ENCODE measurements around the gene PEX26.
"Not testable (repeated sequence)": the region's sequence is repeated elsewhere in the genome, so short reads cannot be mapped to it uniquely, and the experiment has no call there.

The PEX26 gene

GRCh38 chr22:18123476-18124025 lies 45.8 kb downstream of the PEX26 start:
- DNase-seq; H3K9me3 ChIP-seq (ENCODE audit: control extremely low read depth in 1 of 5, control insufficient read depth in 4 of 5, insufficient read depth in 2 of 5, low read depth in 1 of 5, low read length in 4 of 5); POLR2A ChIA-PET; H3K36me3 ChIP-seq (ENCODE audit: control insufficient read depth in 4 of 4, insufficient read depth in 4 of 4, low read length in 3 of 4); H3K27me3 ChIP-seq (replicated peaks in 2 of 5; ENCODE audit: control insufficient read depth in 4 of 5, insufficient read depth in 5 of 5, low read length in 4 of 5); H3K4me3 ChIP-seq (ENCODE audit: control insufficient read depth in 1 of 7, extremely low read depth in 1 of 7, insufficient read depth in 4 of 7, low read depth in 2 of 7, low read length in 6 of 7); H3K27ac ChIP-seq (ENCODE audit: insufficient read depth in 1 of 2, low read depth in 1 of 2, low read length in 2 of 2, poor library complexity in 1 of 2, severe bottlenecking in 2 of 2): not testable (repeated sequence)
- H3K4me1 ChIP-seq (ENCODE audit: control extremely low read depth in 1 of 4, control insufficient read depth in 4 of 4, insufficient read depth in 4 of 4, low read length in 3 of 4): peaks cover 0 to 15% (median 11%) of the 10 kb centered on the region in 4 experiments
- 98% methylated on average over 13 of the region's 19 CpGs for WGBS (ENCODE audit: insufficient coverage)
- CTCF ChIA-PET: interaction anchor here (0.7 to 1.1 kb wide), 2 partner anchors 10 to 380 kb away, joined by 3 read pairs; no protein-coding TSS in a partner anchor

- WGBS (ENCODE audit: insufficient coverage): 95% methylated on average over 18 of the region's 18 CpGs
- H3K4me3 ChIP-seq (ENCODE audit: control insufficient read depth in 1 of 7, extremely low read depth in 1 of 7, insufficient read depth in 4 of 7, low read depth in 2 of 7, low read length in 6 of 7): no peak overlapping the region
- no peaks in the 10 kb centered on the region for H3K27me3 ChIP-seq (replicated peaks in 2 of 5; ENCODE audit: control insufficient read depth in 4 of 5, insufficient read depth in 5 of 5, low read length in 4 of 5)
- POLR2A ChIA-PET: no interaction called here
- no peak overlapping the region for H3K27ac ChIP-seq (ENCODE audit: insufficient read depth in 1 of 2, low read depth in 1 of 2, low read length in 2 of 2, poor library complexity in 1 of 2, severe bottlenecking in 2 of 2)
- H3K4me1 ChIP-seq (ENCODE audit: control extremely low read depth in 1 of 4, control insufficient read depth in 4 of 4, insufficient read depth in 4 of 4, low read length in 3 of 4): no peaks in the 10 kb centered on the region
- CTCF ChIA-PET: no interaction called here
- H3K36me3 ChIP-seq (ENCODE audit: control insufficient read depth in 4 of 4, insufficient read depth in 4 of 4, low read length in 3 of 4): peaks cover 0 to 13% (median 4%) of the 10 kb centered on the region in 4 experiments
- DNase-seq: no peak
- no peaks in the 10 kb centered on the region for H3K9me3 ChIP-seq (ENCODE audit: control extremely low read depth in 1 of 5, control insufficient read depth in 4 of 5, insufficient read depth in 2 of 5, low read depth in 1 of 5, low read length in 4 of 5)
These were observed 48.8 kb downstream of the PEX26 start for GRCh38 chr22:18126606-18127005.

- Histone ChIP-seq H3K27ac (ENCODE audit: insufficient read depth in 1 of 2, low read depth in 1 of 2, low read length in 2 of 2, poor library complexity in 1 of 2, severe bottlenecking in 2 of 2) (no peak overlapping the region), H3K9me3 (ENCODE audit: control extremely low read depth in 1 of 5, control insufficient read depth in 4 of 5, insufficient read depth in 2 of 5, low read depth in 1 of 5, low read length in 4 of 5) (no peaks in the 10 kb centered on the region), H3K36me3 (ENCODE audit: control insufficient read depth in 4 of 4, insufficient read depth in 4 of 4, low read length in 3 of 4) (peaks cover 0 to 13% (median 4%) of the 10 kb centered on the region in 4 experiments), H3K4me1 (ENCODE audit: control extremely low read depth in 1 of 4, control insufficient read depth in 4 of 4, insufficient read depth in 4 of 4, low read length in 3 of 4) (no peaks in the 10 kb centered on the region), H3K27me3 (replicated peaks in 2 of 5; ENCODE audit: control insufficient read depth in 4 of 5, insufficient read depth in 5 of 5, low read length in 4 of 5) (no peaks in the 10 kb centered on the region), H3K4me3 (ENCODE audit: control insufficient read depth in 1 of 7, extremely low read depth in 1 of 7, insufficient read depth in 4 of 7, low read depth in 2 of 7, low read length in 6 of 7) (no peak overlapping the region)
- CTCF ChIA-PET: no interaction called here
- POLR2A ChIA-PET: interaction anchor here (0.6 kb wide), 1 partner anchor 281 kb away, joined by 5 read pairs; no protein-coding TSS in a partner anchor
- no peak for DNase-seq
- WGBS (ENCODE audit: insufficient coverage): 96% methylated on average over 8 of the region's 8 CpGs
These were observed 52.2 kb downstream of the PEX26 start for GRCh38 chr22:18130018-18130417.

GRCh38 chr22:18130699-18131429 lies 53.1 kb downstream of the PEX26 start:
- Histone ChIP-seq H3K9me3 (ENCODE audit: control extremely low read depth in 1 of 5, control insufficient read depth in 4 of 5, insufficient read depth in 2 of 5, low read depth in 1 of 5, low read length in 4 of 5) (no peaks in the 10 kb centered on the region), H3K4me3 (ENCODE audit: control insufficient read depth in 1 of 7, extremely low read depth in 1 of 7, insufficient read depth in 4 of 7, low read depth in 2 of 7, low read length in 6 of 7) (no peak overlapping the region), H3K36me3 (ENCODE audit: control insufficient read depth in 4 of 4, insufficient read depth in 4 of 4, low read length in 3 of 4) (peaks cover 0 to 13% (median 4%) of the 10 kb centered on the region in 4 experiments), H3K4me1 (ENCODE audit: control extremely low read depth in 1 of 4, control insufficient read depth in 4 of 4, insufficient read depth in 4 of 4, low read length in 3 of 4) (no peaks in the 10 kb centered on the region), H3K27ac (ENCODE audit: insufficient read depth in 1 of 2, low read depth in 1 of 2, low read length in 2 of 2, poor library complexity in 1 of 2, severe bottlenecking in 2 of 2) (no peak overlapping the region), H3K27me3 (replicated peaks in 2 of 5; ENCODE audit: control insufficient read depth in 4 of 5, insufficient read depth in 5 of 5, low read length in 4 of 5) (no peaks in the 10 kb centered on the region)
- ChIA-PET CTCF (interaction anchor here (1.6 kb wide), 1 partner anchor 17 kb away, joined by 3 read pairs; no protein-coding TSS in a partner anchor), POLR2A (no interaction called here)
- DNase-seq: no peak
- WGBS (ENCODE audit: insufficient coverage): 98% methylated on average over 17 of the region's 20 CpGs

- CTCF ChIA-PET: interaction anchor here (0.9 kb wide), 1 partner anchor 12 kb away, joined by 3 read pairs; no protein-coding TSS in a partner anchor
- POLR2A ChIA-PET: no interaction called here
- Histone ChIP-seq H3K4me1 (ENCODE audit: control extremely low read depth in 1 of 4, control insufficient read depth in 4 of 4, insufficient read depth in 4 of 4, low read length in 3 of 4) (no peaks in the 10 kb centered on the region), H3K36me3 (ENCODE audit: control insufficient read depth in 4 of 4, insufficient read depth in 4 of 4, low read length in 3 of 4) (peaks cover 0 to 5% (median 2%) of the 10 kb centered on the region in 4 experiments), H3K27ac (ENCODE audit: insufficient read depth in 1 of 2, low read depth in 1 of 2, low read length in 2 of 2, poor library complexity in 1 of 2, severe bottlenecking in 2 of 2) (no peak overlapping the region), H3K9me3 (ENCODE audit: control extremely low read depth in 1 of 5, control insufficient read depth in 4 of 5, insufficient read depth in 2 of 5, low read depth in 1 of 5, low read length in 4 of 5) (no peaks in the 10 kb centered on the region), H3K4me3 (ENCODE audit: control insufficient read depth in 1 of 7, extremely low read depth in 1 of 7, insufficient read depth in 4 of 7, low read depth in 2 of 7, low read length in 6 of 7) (no peak overlapping the region), H3K27me3 (replicated peaks in 2 of 5; ENCODE audit: control insufficient read depth in 4 of 5, insufficient read depth in 5 of 5, low read length in 4 of 5) (no peaks in the 10 kb centered on the region)
- DNase-seq: no peak
- 100% methylated on average over 1 of the region's 2 CpGs for WGBS (ENCODE audit: insufficient coverage)
These were observed 55.7 kb downstream of the PEX26 start for GRCh38 chr22:18133452-18133851.

- DNase-seq: no peak
- H3K27ac ChIP-seq (ENCODE audit: insufficient read depth in 1 of 2, low read depth in 1 of 2, low read length in 2 of 2, poor library complexity in 1 of 2, severe bottlenecking in 2 of 2): no peak overlapping the region
- H3K36me3 ChIP-seq (ENCODE audit: control insufficient read depth in 4 of 4, insufficient read depth in 4 of 4, low read length in 3 of 4): no peaks in the 10 kb centered on the region
- WGBS (ENCODE audit: insufficient coverage): 96% methylated on average over 21 of the region's 21 CpGs
- H3K9me3 ChIP-seq (ENCODE audit: control extremely low read depth in 1 of 5, control insufficient read depth in 4 of 5, insufficient read depth in 2 of 5, low read depth in 1 of 5, low read length in 4 of 5): no peaks in the 10 kb centered on the region
- POLR2A ChIA-PET: no interaction called here
- no peaks in the 10 kb centered on the region for H3K27me3 ChIP-seq (replicated peaks in 2 of 5; ENCODE audit: control insufficient read depth in 4 of 5, insufficient read depth in 5 of 5, low read length in 4 of 5)
- H3K4me3 ChIP-seq (ENCODE audit: control insufficient read depth in 1 of 7, extremely low read depth in 1 of 7, insufficient read depth in 4 of 7, low read depth in 2 of 7, low read length in 6 of 7): no peak overlapping the region
- no peaks in the 10 kb centered on the region for H3K4me1 ChIP-seq (ENCODE audit: control extremely low read depth in 1 of 4, control insufficient read depth in 4 of 4, insufficient read depth in 4 of 4, low read length in 3 of 4)
- CTCF ChIA-PET: interaction anchor here (0.7 kb wide), 1 partner anchor 14 kb away, joined by 3 read pairs; no protein-coding TSS in a partner anchor
These were observed 59.0 kb downstream of the PEX26 start for GRCh38 chr22:18136563-18137320.

- DNase-seq; H3K9me3 ChIP-seq (ENCODE audit: control extremely low read depth in 1 of 5, control insufficient read depth in 4 of 5, insufficient read depth in 2 of 5, low read depth in 1 of 5, low read length in 4 of 5); H3K36me3 ChIP-seq (ENCODE audit: control insufficient read depth in 4 of 4, insufficient read depth in 4 of 4, low read length in 3 of 4); H3K27ac ChIP-seq (ENCODE audit: insufficient read depth in 1 of 2, low read depth in 1 of 2, low read length in 2 of 2, poor library complexity in 1 of 2, severe bottlenecking in 2 of 2); CTCF ChIA-PET; H3K4me1 ChIP-seq (ENCODE audit: control extremely low read depth in 1 of 4, control insufficient read depth in 4 of 4, insufficient read depth in 4 of 4, low read length in 3 of 4); H3K27me3 ChIP-seq (replicated peaks in 2 of 5; ENCODE audit: control insufficient read depth in 4 of 5, insufficient read depth in 5 of 5, low read length in 4 of 5); POLR2A ChIA-PET; H3K4me3 ChIP-seq (ENCODE audit: control insufficient read depth in 1 of 7, extremely low read depth in 1 of 7, insufficient read depth in 4 of 7, low read depth in 2 of 7, low read length in 6 of 7): not testable (repeated sequence)
- WGBS (ENCODE audit: insufficient coverage): 95% methylated on average over 4 of the region's 6 CpGs
These were observed 63.2 kb downstream of the PEX26 start for GRCh38 chr22:18141004-18141403.
